ENCODE results near the gene SLC35C1. TPM values are rescaled to one million over a fixed set of nuclear protein-coding genes. Genes with fewer than 3 reads are reported as not detected.

Gene SLC35C1
- total RNA-seq, 1 donor from 2014 or later, result 4.3 TPM

Other genes with a start within 250 kb of the SLC35C1 start
- 3.1 TPM for gene CHST1, start 139.5 kb upstream of the SLC35C1 start, total RNA-seq (ENCODE audit: insufficient read depth, low replicate concordance)
- gene CRY2, start 42.3 kb downstream of the SLC35C1 start, total RNA-seq (ENCODE audit: insufficient read depth, low replicate concordance), result 23.4 TPM
- 7.7 TPM for gene MAPK8IP1, start 80.5 kb downstream of the SLC35C1 start, total RNA-seq (ENCODE audit: insufficient read depth, low replicate concordance)
- gene FREY1, start 102.1 kb downstream of the SLC35C1 start, total RNA-seq (ENCODE audit: insufficient read depth, low replicate concordance), result not detected
- 12.8 TPM for gene PEX16, start 112.7 kb downstream of the SLC35C1 start, total RNA-seq (ENCODE audit: insufficient read depth, low replicate concordance)
- not detected for gene LARGE2, start 117.5 kb downstream of the SLC35C1 start, total RNA-seq (ENCODE audit: insufficient read depth, low replicate concordance)

Data from umbilical cord (tissue), 1 donor.